ENCODE measurements around the gene ECSCR. TPM values are rescaled to one million over a fixed set of nuclear protein-coding genes. Genes with fewer than 3 reads are reported as not detected.
"Not testable (repeated sequence)": the region's sequence is repeated elsewhere in the genome, so short reads cannot be mapped to it uniquely, and the experiment has no call there.

Gene ECSCR
- total RNA-seq, 2 experiments from 2014 or later = 0.28 to 0.29 TPM

DNA sequence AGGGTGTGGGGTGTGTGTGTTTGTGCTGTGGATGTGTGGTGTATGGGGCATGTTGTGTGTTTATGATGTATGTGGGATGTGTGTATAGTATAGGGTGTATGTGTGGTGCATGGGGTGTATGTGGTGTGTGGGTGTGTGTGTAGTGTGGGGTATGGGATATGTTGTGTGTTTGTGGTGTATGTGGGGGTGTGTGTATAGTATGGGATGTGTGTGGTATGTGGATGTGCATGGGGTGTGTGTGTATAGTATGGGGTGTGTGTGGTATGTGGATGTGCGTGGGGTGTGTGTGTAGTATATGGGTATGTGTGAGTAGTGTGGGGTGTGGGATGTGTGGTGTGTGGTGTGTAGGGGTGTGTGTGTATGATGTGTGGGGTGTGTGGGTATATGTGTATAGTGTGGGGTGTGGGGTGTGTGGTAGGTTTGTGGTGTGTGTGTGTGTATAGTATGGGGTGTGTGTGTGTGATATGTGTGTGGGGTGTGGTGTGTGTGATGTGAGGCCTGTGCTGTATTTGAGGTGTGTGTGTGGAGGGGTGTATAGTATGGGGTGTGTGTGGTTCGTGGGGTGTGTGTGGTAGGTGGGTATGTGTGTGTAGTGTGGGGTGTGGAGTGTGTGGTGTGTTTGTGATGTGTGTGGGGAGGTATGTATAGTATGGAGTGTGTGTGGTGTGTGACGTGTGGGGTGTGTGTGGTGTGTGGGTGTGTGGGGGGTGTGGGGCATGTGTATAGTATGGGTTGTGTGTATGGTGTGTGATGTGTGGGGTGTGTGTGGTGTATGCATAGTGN lies 10.5 kb downstream of the ECSCR start:
- ATAC-seq = no peak
- CTCF ChIA-PET = no interaction called here
- Mint-ChIP-seq H3K9me3 (ENCODE audit: low read depth) (no peaks in the 10 kb centered on the region), H3K4me1 (peaks cover 45% of the 10 kb centered on the region), H3K36me3 (peaks cover 3% of the 10 kb centered on the region), H3K27ac (no peak overlapping the region), H3K27me3 (no peaks in the 10 kb centered on the region), H3K4me3 (no peak overlapping the region)
- DNase-seq = no peak

DNA sequence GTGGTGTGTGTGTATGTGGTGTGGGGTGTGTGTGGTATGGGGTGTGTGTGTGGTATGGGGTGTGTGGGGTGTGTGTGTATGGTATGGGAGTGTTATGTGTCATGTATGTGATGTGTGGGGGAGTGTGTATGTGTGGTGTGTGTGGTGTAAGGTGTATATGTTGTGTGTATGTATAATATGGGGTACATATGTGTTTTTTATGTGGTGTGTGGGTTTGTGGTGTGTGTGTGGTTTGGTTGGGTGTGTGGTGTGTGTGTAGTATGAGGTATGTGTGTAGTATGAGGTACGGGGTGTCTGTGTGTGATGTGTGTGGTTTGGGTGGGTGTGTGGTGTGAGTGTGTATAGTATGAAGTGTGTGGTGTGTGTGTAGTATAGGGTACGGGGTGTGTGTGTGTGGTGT lies 11.4 kb downstream of the ECSCR start:
- no peak overlapping the region for H3K4me3 Mint-ChIP-seq
- H3K27me3 Mint-ChIP-seq = no peaks in the 10 kb centered on the region
- H3K27ac Mint-ChIP-seq = no peak overlapping the region
- no peaks in the 10 kb centered on the region for H3K9me3 Mint-ChIP-seq (ENCODE audit: low read depth)
- peaks cover 3% of the 10 kb centered on the region for H3K36me3 Mint-ChIP-seq
- H3K4me1 Mint-ChIP-seq = peaks cover 48% of the 10 kb centered on the region
- CTCF ChIA-PET = no interaction called here
- ATAC-seq (no peak), DNase-seq (no peak)

DNA sequence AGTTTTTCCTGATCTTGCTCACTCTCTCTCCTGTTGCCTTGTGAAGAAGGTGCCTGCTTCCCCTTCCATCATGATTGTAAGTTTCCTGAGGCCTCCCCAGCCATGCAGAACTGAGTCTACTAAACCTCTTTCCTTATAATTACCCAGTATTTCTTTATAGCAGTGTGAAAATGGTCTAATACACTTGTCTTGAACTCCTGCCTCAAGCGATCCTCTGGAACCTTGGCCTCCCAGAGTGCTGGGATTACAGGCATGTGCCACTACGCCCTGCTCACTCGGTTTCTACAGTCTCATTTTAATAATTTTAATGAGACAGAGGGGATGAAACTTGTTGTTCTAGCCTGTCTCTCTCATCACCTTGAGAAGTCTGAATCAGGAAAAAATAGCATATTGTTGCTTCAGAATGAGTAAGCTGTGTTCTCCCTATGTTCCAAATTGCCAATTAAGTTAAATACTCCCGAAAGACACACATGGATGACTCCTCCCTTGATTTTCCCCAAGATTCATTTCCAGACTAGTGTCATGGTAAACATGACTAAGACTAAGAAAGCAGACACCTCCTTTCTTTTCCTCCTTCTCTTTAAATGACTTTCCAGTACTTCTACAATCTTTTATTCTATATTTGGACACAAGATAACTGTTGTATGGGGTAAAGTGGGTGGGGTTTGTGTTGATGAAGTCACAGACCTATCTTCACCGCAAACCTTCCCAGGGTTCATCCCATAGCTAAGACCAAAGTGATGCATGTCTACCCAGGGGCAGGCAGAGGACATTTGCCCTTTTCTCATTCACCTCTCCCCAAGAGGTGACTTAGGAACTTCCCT lies 15.4 kb downstream of the ECSCR start:
- peak; percentile 74 for ATAC-seq
- H3K4me3 Mint-ChIP-seq = no peak overlapping the region
- H3K9me3 Mint-ChIP-seq (ENCODE audit: low read depth) = no peaks in the 10 kb centered on the region
- peaks cover 3% of the 10 kb centered on the region for H3K36me3 Mint-ChIP-seq
- peak; percentile 66 for DNase-seq
- CTCF ChIA-PET = interaction anchor here (0.8 to 2.1 kb wide), 9 partner anchors 8 to 179 kb away, joined by 3 to 17 read pairs (median 3); partner anchors contain the start of genes DNAJC18 and STING1
- peaks cover 65% of the 10 kb centered on the region for H3K4me1 Mint-ChIP-seq
- peak overlapping the region; percentile 81 for H3K27ac Mint-ChIP-seq
- no peaks in the 10 kb centered on the region for H3K27me3 Mint-ChIP-seq

GRCh38 chr5:139445325-139446170 lies 17.0 kb downstream of the ECSCR start:
- Mint-ChIP-seq H3K36me3 (peaks cover 3% of the 10 kb centered on the region), H3K9me3 (ENCODE audit: low read depth) (no peaks in the 10 kb centered on the region), H3K4me3 (no peak overlapping the region), H3K27me3 (no peaks in the 10 kb centered on the region), H3K27ac (peak overlapping the region; percentile 18), H3K4me1 (peaks cover 79% of the 10 kb centered on the region)
- CTCF ChIA-PET = interaction anchor here (0.6 to 1.4 kb wide), 6 partner anchors 9 to 190 kb away, joined by 3 to 4 read pairs (median 3); no protein-coding TSS in a partner anchor
- DNase-seq (no peak), ATAC-seq (no peak)

DNA sequence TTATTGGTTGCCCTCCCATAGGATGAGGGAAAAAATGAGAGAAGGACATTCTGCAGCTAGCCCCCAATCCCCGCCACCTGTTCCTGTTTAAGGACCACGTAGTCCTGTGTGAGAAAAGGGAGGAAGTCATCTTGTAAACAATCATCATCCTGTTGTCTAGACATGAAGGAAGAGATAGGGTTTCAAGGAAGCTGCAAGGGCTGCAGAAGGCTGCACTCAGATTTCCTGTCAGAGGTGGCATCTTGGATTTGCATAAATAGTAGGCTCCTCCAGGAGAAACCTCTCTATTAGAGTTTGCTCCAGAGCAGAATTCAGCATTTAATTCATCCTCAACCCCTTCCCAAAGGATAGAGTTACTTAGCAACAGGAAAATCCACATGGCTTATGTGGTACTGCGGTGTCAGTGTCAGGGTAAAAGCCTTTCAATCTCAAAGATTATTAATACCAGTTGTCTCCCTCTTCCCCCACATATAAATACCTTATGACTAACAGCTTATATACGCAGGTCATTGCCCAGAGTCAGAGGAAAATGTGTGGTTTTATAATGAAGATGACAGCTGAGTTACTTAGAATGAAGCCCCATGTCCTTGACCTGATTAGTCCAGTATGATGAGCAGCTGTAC lies 18.6 kb downstream of the ECSCR start:
- peaks cover 3% of the 10 kb centered on the region for H3K36me3 Mint-ChIP-seq
- no peak for ATAC-seq

DNA sequence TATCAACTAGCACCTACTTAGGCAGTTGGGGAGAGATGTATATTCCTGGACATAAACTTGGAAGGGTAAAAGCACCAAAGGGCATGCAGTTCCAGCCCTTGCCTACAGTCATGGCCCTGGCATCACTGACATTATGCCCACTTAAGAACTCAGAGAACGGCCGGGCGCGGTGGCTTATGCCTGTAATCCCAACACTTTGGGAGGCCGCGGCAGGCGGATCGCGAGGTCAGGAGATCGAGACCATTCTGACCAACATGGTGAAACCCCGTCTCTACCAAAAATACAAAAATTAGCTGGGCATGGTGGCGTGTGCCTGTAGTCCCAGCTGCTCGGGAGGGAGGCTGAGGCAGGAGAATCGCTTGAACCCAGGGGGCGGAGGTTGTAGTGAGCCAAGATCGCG lies 22.1 kb downstream of the ECSCR start:
- H3K27me3 Mint-ChIP-seq; H3K27ac Mint-ChIP-seq; DNase-seq; H3K4me3 Mint-ChIP-seq; H3K9me3 Mint-ChIP-seq (ENCODE audit: low read depth); ATAC-seq: not testable (repeated sequence)
- H3K36me3 Mint-ChIP-seq = peaks cover 14% of the 10 kb centered on the region
- CTCF ChIA-PET = interaction anchor here (4.7 kb wide), 1 partner anchor 73 kb away, joined by 25 read pairs; no protein-coding TSS in a partner anchor
- peaks cover 79% of the 10 kb centered on the region for H3K4me1 Mint-ChIP-seq

More for the DNA sequence above, 18.6 kb downstream of the ECSCR start:
- no peaks in the 10 kb centered on the region for H3K9me3 Mint-ChIP-seq (ENCODE audit: low read depth)
- H3K27me3 Mint-ChIP-seq = no peaks in the 10 kb centered on the region
- peak overlapping the region; percentile 83 for H3K27ac Mint-ChIP-seq
- DNase-seq = no peak
- peaks cover 90% of the 10 kb centered on the region for H3K4me1 Mint-ChIP-seq
- H3K4me3 Mint-ChIP-seq = no peak overlapping the region
- CTCF ChIA-PET = interaction anchor here (1.2 to 4.3 kb wide), 2 partner anchors 14 to 69 kb away, joined by 3 to 22 read pairs; no protein-coding TSS in a partner anchor

- Mint-ChIP-seq H3K9me3 (ENCODE audit: low read depth) (no peaks in the 10 kb centered on the region), H3K4me1 (peaks cover 70% of the 10 kb centered on the region), H3K27me3 (no peaks in the 10 kb centered on the region), H3K27ac (peak within 1 kb of the TSS; percentile 99), H3K4me3 (peak within 1 kb of the TSS; percentile 98), H3K36me3 (peaks cover 24% of the 10 kb centered on the region)
- CTCF ChIA-PET = interaction anchor here (0.9 to 8.0 kb wide), 15 partner anchors 8 to 124 kb away, joined by 3 to 78 read pairs (median 4); partner anchors contain the start of genes PAIP2 and STING1
- DNase-seq = peak; percentile 94
- ATAC-seq = peak; percentile 89
These were observed 23.3 kb downstream of the ECSCR start, which contains the start of gene DNAJC18 for GRCh38 chr5:139439013-139439903. TSS of gene DNAJC18 (minus strand) at chr5:139439525. CDS start at chr5:139439445, 80 bp downstream.

DNA sequence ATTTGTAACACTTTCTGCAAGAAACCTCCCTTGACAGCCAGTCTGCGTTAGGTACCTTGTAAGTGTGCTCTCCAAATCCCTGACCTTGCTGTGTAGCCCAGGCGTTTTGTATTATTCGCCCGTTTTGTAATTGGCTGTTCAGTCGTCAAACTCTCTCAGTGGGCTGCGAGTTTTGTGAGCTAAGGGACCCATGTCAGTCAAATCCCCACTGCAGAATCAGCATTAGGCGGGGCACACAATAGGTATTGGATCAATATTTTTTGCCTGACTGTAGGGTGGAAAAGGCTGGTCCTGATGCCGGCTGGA lies 23.9 kb downstream of the ECSCR start:
- Mint-ChIP-seq H3K27ac (peak overlapping the region; percentile 99), H3K9me3 (ENCODE audit: low read depth) (no peaks in the 10 kb centered on the region), H3K4me1 (peaks cover 64% of the 10 kb centered on the region), H3K4me3 (peak overlapping the region; percentile 98), H3K27me3 (no peaks in the 10 kb centered on the region), H3K36me3 (peaks cover 24% of the 10 kb centered on the region)
- no peak for ATAC-seq
- CTCF ChIA-PET = interaction anchor here (0.7 to 8.0 kb wide), 13 partner anchors 9 to 97 kb away, joined by 3 to 78 read pairs (median 4); partner anchors contain the start of genes PAIP2 and STING1
- no peak for DNase-seq

DNA sequence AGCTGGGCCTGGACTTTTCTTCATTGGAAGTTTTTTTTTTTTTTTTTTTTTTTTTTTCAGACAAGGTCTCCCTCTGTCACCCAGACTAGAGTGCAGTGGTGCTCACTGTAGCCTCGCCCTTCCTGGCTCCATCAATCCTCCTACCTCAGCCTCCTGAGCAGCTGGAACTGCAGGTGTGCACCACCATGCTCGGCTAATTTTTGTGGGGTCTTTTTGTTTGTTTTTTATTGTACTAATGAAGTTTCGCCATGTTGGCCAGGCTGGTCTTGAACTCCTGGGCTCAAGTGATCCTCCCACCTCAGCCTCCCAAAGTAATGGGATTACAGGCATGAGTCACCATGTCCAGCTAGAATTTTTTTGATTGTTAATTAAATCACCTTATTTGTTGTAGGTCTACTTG lies 26.9 kb downstream of the ECSCR start:
- H3K27ac Mint-ChIP-seq = no peak overlapping the region
- no peak overlapping the region for H3K4me3 Mint-ChIP-seq
- no peak for DNase-seq
- CTCF ChIA-PET = interaction anchor here (0.8 to 8.0 kb wide), 6 partner anchors 13 to 130 kb away, joined by 3 to 78 read pairs (median 4); no protein-coding TSS in a partner anchor
- H3K4me1 Mint-ChIP-seq = peaks cover 37% of the 10 kb centered on the region
- no peaks in the 10 kb centered on the region for H3K9me3 Mint-ChIP-seq (ENCODE audit: low read depth)
- H3K36me3 Mint-ChIP-seq = peaks cover 27% of the 10 kb centered on the region
- no peak for ATAC-seq
- H3K27me3 Mint-ChIP-seq = no peaks in the 10 kb centered on the region

GRCh38 chr5:139431706-139432105 lies 30.8 kb downstream of the ECSCR start:
- H3K36me3 Mint-ChIP-seq = peaks cover 30% of the 10 kb centered on the region

DNA sequence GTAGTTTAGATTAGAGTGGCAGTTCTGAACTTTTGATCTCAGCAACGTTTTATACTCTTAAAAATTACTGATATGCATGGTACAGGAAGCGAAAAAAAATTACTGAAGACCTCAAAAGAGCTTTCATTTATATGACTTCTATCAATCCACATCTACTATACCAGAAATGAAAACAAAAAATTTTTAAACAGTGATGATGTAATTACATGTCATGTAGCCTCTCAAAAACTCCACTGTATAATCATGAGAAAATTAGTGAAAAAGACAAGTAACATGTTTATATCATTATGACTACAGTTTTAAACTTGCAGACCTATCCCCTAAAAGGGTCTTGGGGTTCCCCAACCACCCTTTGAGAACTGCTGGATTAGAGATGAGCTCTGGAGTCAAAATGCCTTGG lies 32.5 kb downstream of the ECSCR start:
- Mint-ChIP-seq H3K9me3 (ENCODE audit: low read depth) (no peaks in the 10 kb centered on the region), H3K4me3 (no peak overlapping the region), H3K27ac (no peak overlapping the region), H3K36me3 (peaks cover 21% of the 10 kb centered on the region), H3K27me3 (no peaks in the 10 kb centered on the region), H3K4me1 (peaks cover 6% of the 10 kb centered on the region)
- ATAC-seq (no peak), DNase-seq (no peak)
- CTCF ChIA-PET = interaction anchor here (0.7 to 2.2 kb wide), 7 partner anchors 8 to 88 kb away, joined by 3 to 13 read pairs (median 6); partner anchors contain the start of gene DNAJC18

More at GRCh38 chr5:139431706-139432105, 30.8 kb downstream of the ECSCR start:
- no peak for ATAC-seq
- CTCF ChIA-PET = interaction anchor here (1.1 to 8.0 kb wide), 3 partner anchors 9 to 86 kb away, joined by 3 to 78 read pairs (median 13); no protein-coding TSS in a partner anchor
- no peak overlapping the region for H3K4me3 Mint-ChIP-seq
- H3K9me3 Mint-ChIP-seq (ENCODE audit: low read depth) = no peaks in the 10 kb centered on the region
- DNase-seq = no peak
- H3K4me1 Mint-ChIP-seq = peaks cover 10% of the 10 kb centered on the region
- no peaks in the 10 kb centered on the region for H3K27me3 Mint-ChIP-seq
- H3K27ac Mint-ChIP-seq = no peak overlapping the region
